Right lobe of liver (tissue), 6 donors: Measurements from ENCODE around the gene POLR2E. TPM values are rescaled to one million over a fixed set of nuclear protein-coding genes. Genes with fewer than 3 reads are reported as not detected.
A peak's percentile ranks its signal among the peaks of the same experiment; 100 is the strongest.

Experiments used
- ATAC-seq, 4 donors: fragments of 200-7000 bp; cut with Tn5 transposase; one replicate each; pipeline ENCODE4 v1.9.1; 2020; ENCODE audit warnings: mild to moderate bottlenecking in 4 of 4, moderate library complexity in 4 of 4
- DNase-seq, 3 donors: peaks; one replicate each; pipeline ENCODE4 v3.0.0-alpha.2; 2020
- H3K27ac ChIP-seq, 3 donors: fragments of 200-600 bp; one replicate each; pipeline ENCODE4 v1.8.0; 2022
- H3K27me3 ChIP-seq, 2 donors: fragments of 200-600 bp; one replicate each; pipeline ENCODE4 v1.8.0; 2022
- H3K36me3 ChIP-seq, 4 donors: fragments of 200-600 bp; sonication (generic) in 1 of 4; one replicate each; pipeline versions ENCODE4 v1.5.1 to v1.8.0; 2017 to 2022; ENCODE audit warnings: control low read depth in 1 of 4
- H3K4me1 ChIP-seq, 4 donors: fragments of 200-600 bp; sonication (generic) in 1 of 4; one replicate each; pipeline versions ENCODE4 v1.5.1 to v1.8.0; 2017 to 2022; ENCODE audit warnings: control low read depth in 1 of 4
- H3K4me3 ChIP-seq, 3 donors: fragments of 200-600 bp; one replicate each; pipeline ENCODE4 v1.8.0; 2022
- H3K9me3 ChIP-seq, 4 donors: fragments of 200-600 bp; sonication (generic) in 1 of 4; one replicate each; pipeline versions ENCODE4 v1.5.1 to v1.8.0; 2017 to 2022; ENCODE audit warnings: control low read depth in 1 of 4
- CTCF ChIP-seq, 4 donors: fragments of 200-600 bp in 3 of 4; fragments of 450-650 bp in 1 of 4; IDR thresholded peaks; one replicate each; pipeline versions ENCODE4 v1.5.1 to v1.8.0; 2016 to 2022; ENCODE audit warnings: antibody characterized with exemption in 4 of 4, mild to moderate bottlenecking in 2 of 4
- POLR2A ChIP-seq: fragments of 450-650 bp; IDR thresholded peaks from one replicate; pipeline ENCODE4 v1.6.1; 2017; ENCODE audit warnings: antibody characterized with exemption, mild to moderate bottlenecking
- WGBS: methylation state at CpG from one replicate; pipeline ENCODE4 v1.1.6; 2018; ENCODE audit warnings: low coverage, low lambda C conversion rate; ENCODE audit not compliant: insufficient coverage; ENCODE audit errors: missing lambda C conversion rate; 5-methylcytosine and 5-hydroxymethylcytosine counted together
- intact Hi-C, 2 donors: fragments of 100-400 bp; cut with DNase I; formaldehyde crosslinking; loops; one replicate each; pipeline versions ENCODE4 v1.11.2 to v1.14.1; 2022
- total RNA-seq, 6 experiments: library from RNA; depleted of rRNA in 2 of 6; stranded (reverse); fragments of >200 nt in 2 of 6; fragmentation: NEBNext Ultra II Directional in 3 of 6; extraction: Animal tissue kit (Norgen Biotek cat#: 25700) in 3 of 6; gene quantifications; one replicate each; pipeline versions ENCODE4 v1.1.0 to v1.2.4, GENCODE V29; 2016 to 2023
- donor health status: DM: no; HTN: yes; CAD: no.
- donor health status: DM: no; HTN: no; CAD: no.
- donor health status: DM: no; HTN: no; CAD: no.
- donor health status: DM: no; HTN: yes; CAD: no.
- donor health status: DM: no; HTN: yes; CAD: no.

POLR2E gene
- total RNA-seq, 6 experiments from 2014 or later = 112 to 256 (median 131) TPM

DNA sequence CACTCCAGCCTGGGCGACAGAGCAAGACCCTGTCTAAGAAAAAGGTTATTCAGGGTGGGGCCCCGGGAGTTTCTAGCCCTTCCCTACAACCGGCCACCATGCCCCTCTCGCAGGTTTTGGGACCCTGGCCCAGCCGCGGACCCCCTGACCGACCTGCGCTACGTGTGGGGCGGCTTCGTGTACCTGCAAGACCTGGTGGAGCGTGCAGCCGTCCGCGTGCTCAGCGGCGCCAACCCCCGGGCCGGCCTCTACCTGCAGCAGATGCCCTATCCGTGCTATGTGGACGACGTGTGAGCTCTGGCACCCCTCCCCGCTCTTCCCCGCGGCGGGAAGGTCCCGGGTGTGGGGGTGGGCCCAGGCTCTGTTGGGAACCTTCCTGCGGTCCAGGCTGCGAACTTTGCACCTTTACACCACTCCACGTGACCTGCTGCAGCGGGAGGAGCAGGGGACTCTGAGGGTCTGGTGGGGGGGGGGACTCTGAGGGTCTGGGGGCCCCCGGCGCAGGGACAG lies 49.0 kb downstream of the POLR2E start:
- no peaks in the 10 kb centered on the region for H3K9me3 ChIP-seq
- H3K27me3 ChIP-seq = no peaks in the 10 kb centered on the region
- intact Hi-C loops = no loop called here
- no peak overlapping the region for H3K27ac ChIP-seq
- no peak for TF ChIP-seq CTCF (IDR thresholded peaks at IDR 0.05)
- no peak for TF ChIP-seq POLR2A
- no peaks in the 10 kb centered on the region for H3K36me3 ChIP-seq
- H3K4me3 ChIP-seq = no peak overlapping the region
- ATAC-seq (no peak), DNase-seq (peak in 1 of 3 donors; percentile 15)
- no CpG with 5 or more reads among the region's 33 CpGs for WGBS
- H3K4me1 ChIP-seq = no peaks in the 10 kb centered on the region

DNA sequence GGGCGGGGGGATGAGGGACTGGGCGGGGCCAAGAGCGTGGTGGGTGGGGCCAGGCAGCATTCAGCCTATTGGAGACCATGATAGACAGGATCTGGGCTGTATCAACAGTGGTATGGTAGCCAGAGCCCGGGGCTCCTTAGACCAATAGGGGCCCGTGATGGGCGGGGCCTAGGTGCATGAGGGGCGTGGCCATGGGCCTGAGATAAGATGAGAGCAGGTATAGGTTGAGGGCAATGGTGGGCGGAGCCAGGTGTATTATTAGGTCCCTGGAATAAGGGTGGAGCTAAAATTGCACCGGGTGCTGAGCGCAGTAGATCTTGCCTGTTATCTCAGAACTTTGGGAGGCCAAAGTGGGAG lies 50.0 kb downstream of the POLR2E start:
- WGBS = 8% methylated on average over 2 of the region's 10 CpGs
- Histone ChIP-seq H3K4me1 (peaks cover 0 to 5% (median 0%) of the 10 kb centered on the region in 4 donors), H3K9me3 (no peaks in the 10 kb centered on the region), H3K4me3 (no peak overlapping the region), H3K27me3 (no peaks in the 10 kb centered on the region), H3K36me3 (no peaks in the 10 kb centered on the region), H3K27ac (no peak overlapping the region)
- no peak for TF ChIP-seq POLR2A
- DNase-seq (peak in 1 of 3 donors; percentile 28), ATAC-seq (no peak)
- intact Hi-C loops = no loop called here

- DNase-seq (peak in 1 of 3 donors; percentile 33), ATAC-seq (no peak)
- Histone ChIP-seq H3K4me3 (no peak overlapping the region), H3K27me3 (no peaks in the 10 kb centered on the region), H3K27ac (no peak overlapping the region), H3K9me3 (no peaks in the 10 kb centered on the region), H3K36me3 (no peaks in the 10 kb centered on the region), H3K4me1 (peaks cover 0 to 10% (median 3%) of the 10 kb centered on the region in 4 donors)
- 60% methylated on average over 3 of the region's 23 CpGs for WGBS
- intact Hi-C loops = no loop called here
- TF ChIP-seq POLR2A = no peak
- no peak for TF ChIP-seq CTCF (IDR thresholded peaks at IDR 0.05)
Measured at GRCh38 chr19:1042689-1043511, 52.3 kb downstream of the POLR2E start.

- H3K27ac ChIP-seq = no peak overlapping the region
Measured at GRCh38 chr19:1041835-1042685, 53.1 kb downstream of the POLR2E start.

More at GRCh38 chr19:1041835-1042685, 53.1 kb downstream of the POLR2E start:
- no peak for ATAC-seq
- Histone ChIP-seq H3K4me3 (no peak overlapping the region), H3K9me3 (no peaks in the 10 kb centered on the region), H3K4me1 (peaks cover 0 to 10% (median 3%) of the 10 kb centered on the region in 4 donors), H3K27me3 (no peaks in the 10 kb centered on the region), H3K36me3 (no peaks in the 10 kb centered on the region)
- DNase-seq = peak in 2 of 3 donors; percentile 24 to 60
- intact Hi-C loops = no loop called here
- TF ChIP-seq POLR2A = no peak
- no peak for TF ChIP-seq CTCF (IDR thresholded peaks at IDR 0.05)
- 80% methylated on average over 1 of the region's 43 CpGs for WGBS
